ENCODE measurements around the gene GSX1.

DNA sequence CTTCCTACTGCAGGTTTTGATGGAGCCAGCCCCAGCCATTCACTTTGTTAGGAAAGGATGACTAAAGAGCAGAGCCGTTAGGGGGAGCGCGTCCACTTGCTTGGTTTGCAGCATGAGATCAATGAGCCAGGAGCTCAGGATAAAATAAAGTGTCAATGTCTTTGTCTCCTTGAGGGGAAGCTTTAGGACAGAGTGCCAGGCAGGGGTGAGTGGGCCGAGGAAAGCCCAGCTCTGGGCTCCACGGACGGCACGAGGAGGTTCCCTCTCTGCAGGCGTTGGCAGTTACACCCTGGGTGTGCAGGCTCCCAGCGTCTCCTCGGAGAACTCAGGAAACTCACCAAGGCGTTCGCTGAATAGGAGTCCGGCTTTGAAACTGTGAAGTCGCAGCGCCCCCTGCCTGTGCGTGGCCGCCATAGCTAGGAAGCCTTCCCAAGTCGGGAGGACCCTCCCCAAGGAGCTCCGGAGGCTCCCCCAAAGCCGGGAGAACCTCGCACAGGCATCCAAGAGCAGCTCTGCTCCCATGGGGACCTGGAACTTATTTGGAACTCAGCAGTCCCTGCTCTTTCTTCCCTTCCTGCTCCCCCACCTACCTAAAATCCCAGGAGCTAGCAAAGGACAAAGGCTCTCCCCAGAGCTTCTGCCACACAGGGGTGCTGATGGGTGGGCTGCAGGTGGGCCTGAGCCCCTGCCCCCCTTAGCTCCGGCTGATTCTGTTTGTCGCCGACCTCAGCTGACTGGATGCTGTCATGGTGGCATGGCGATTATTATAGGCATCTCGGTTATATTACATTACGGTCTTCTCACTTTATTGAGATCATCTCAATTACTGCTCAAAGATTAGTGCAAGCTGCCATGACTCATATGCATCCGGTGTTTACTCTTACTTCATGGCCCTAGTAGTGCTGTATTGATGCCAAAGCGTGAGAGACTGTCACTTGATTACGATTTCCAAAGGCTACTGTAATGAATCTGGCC lies 34.4 kb downstream of the GSX1 start:
- TF ChIP-seq, protein P1, sequence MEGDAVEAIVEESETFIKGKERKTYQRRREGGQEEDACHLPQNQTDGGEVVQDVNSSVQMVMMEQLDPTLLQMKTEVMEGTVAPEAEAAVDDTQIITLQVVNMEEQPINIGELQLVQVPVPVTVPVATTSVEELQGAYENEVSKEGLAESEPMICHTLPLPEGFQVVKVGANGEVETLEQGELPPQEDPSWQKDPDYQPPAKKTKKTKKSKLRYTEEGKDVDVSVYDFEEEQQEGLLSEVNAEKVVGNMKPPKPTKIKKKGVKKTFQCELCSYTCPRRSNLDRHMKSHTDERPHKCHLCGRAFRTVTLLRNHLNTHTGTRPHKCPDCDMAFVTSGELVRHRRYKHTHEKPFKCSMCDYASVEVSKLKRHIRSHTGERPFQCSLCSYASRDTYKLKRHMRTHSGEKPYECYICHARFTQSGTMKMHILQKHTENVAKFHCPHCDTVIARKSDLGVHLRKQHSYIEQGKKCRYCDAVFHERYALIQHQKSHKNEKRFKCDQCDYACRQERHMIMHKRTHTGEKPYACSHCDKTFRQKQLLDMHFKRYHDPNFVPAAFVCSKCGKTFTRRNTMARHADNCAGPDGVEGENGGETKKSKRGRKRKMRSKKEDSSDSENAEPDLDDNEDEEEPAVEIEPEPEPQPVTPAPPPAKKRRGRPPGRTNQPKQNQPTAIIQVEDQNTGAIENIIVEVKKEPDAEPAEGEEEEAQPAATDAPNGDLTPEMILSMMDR (IDR thresholded peaks at IDR 0.05) = peak; percentile 85 to 95 (median 92)
- no peak for TF ChIP-seq POLR2AphosphoS5 (IDR thresholded peaks at IDR 0.05)
